NCI-H446 treated with DMSO at 0.1 percent for 48 hours (cell line): ENCODE data around the gene ABCC9.

Source experiments
- DNase-seq: peaks from one replicate; lab custom pipeline; 2025; lab: John Stamatoyannopoulos, UW

ABCC9 gene

DNA sequence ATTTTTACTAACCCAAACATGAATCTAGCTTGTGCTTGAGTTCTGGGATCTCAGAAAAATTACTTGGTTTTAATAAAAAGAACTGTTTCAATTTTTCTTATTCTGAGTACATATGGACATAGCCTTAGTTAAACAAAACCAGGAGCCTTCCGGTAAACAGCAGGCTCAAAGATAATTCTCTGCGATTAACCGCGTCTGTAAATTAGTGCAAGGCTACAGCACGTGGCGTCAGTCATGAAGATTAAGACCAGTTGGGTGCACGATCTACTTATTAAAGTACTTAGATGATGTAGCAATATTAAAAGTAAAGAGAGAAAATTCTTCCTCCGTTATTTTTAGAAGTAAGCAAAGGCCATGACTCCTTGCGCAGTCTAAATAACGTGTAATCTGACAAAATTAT, 167.4 kb downstream of the ABCC9 start:
- no peak for DNase-seq

GRCh38 chr12:21773263-21773741, 167.9 kb downstream of the ABCC9 start:
- no peak for DNase-seq

DNA sequence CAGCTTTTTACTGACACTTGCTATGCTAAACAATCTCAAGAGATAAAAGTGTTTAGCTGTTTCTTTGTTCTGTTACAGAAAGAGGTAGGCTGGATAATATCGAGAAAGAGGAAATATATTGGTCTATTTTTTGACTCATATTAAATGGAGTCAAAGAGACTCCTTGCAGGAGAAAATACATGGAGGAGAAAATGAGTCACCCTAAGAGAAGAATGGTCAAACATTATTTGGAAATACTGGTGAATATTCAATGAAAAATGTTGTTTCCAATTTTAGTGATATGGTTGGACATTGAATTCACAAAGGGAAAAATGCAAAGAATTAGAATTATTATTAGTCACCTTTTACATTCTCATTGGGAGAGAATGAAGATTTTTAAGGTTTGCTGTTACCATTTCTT, 169.9 kb downstream of the ABCC9 start:
- DNase-seq = no peak

- no peak for DNase-seq
Measured at GRCh38 chr12:21769307-21769706, 171.9 kb downstream of the ABCC9 start.

DNA sequence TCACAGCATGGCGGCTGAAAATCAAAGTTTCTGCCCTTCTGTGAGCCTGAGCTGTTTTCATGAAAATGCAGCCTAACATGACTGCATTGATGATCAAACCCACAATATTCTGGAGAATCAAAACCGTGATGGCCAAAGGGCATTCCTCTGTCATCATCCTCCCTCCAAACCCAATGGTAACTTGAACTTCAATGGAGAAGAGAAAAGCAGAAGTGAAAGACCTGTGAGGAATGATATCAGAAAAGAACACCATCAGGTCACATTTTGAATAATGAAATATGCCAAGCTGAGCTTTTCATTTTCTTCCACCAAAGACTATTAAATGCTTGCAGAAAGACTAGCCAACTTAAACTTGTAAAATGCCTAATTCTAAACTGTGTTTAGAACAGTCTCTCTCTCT, 174.8 kb downstream of the ABCC9 start:
- DNase-seq = no peak

- no peak for DNase-seq
Measured at GRCh38 chr12:21764950-21765349, 176.3 kb downstream of the ABCC9 start.

DNA sequence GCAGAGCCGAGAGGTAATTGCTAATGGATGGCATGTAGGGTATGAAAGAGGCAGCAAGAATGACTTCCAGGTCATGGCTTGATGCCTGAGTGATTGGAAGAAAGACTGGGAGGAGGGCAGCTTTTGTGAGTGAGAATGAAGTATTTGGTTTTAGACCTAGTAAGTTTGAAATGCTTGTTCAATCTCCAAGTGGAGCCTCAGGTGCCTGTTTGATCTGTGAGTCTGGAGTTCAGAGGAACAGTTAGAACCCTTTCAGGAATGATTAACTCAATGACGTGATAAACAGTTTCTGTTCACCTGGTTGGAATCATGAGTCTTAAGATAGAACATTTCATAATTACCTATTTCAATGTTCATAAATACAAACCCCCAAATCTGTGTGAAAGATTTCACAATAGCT, 177.2 kb downstream of the ABCC9 start:
- DNase-seq = no peak

GRCh38 chr12:21763531-21763930, 177.7 kb downstream of the ABCC9 start:
- DNase-seq = no peak

DNA sequence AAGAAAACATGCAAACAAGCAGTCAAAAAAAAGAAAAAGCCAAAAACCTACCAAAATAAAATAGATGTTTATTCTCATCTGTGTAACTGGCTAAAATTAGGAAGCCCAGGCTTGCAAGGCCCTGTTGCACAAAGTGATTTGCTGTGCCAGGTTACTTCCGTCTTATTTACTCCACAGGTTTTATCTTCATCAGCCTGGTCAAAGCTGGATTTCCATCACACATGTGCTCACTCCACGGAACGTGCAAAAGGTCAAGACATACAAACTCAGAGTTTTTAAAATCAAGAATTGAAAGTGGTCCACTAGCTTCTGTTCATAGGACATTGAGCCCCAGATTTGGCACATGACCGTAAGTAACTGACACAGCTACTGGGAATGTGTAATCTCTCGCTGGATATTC, 181.5 kb downstream of the ABCC9 start:
- no peak for DNase-seq

DNA sequence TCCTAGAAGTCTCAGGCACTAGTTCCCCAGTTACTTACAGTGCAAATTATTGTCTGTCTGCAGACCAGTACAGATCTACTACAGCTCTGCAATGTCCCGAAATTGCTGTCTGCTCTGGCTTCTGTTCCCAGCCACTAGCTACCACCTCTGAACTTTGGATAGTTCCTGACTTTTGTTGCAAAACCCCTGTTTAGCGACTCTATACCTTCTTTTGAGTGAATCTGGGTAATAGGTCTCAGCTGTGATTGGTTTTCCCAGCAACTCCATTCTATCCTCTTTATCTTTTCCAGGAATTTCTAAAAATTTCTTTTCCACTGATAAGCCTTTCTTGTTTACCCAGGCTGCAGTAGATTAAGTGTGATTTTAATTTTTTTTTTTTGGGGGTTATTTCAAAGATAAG, 183.5 kb downstream of the ABCC9 start:
- no peak for DNase-seq

- DNase-seq = no peak
Measured at GRCh38 chr12:21756699-21757098, 184.5 kb downstream of the ABCC9 start.

DNA sequence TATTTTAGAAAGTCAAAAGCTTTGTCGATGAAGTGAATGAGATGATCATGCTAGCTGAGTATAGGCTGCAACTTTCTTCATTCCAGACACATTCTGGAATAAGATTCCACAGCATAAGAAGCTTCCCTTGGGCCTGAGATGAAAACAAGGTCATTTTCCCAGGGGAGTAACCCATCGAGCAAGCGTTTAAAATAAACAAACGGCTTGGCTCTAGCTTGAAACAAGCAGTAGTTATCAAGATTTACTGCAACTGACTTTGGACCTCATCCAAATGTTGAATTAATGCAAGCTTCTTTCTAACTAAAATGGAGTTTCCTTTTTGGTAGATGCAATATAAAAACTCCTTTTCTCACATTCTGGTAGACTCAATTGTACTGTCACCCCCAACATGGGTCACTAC, 189.7 kb downstream of the ABCC9 start:
- DNase-seq = peak; percentile 15
